LNCAP (cell line): Measurements from ENCODE around the gene TRAM2.

ENCODE experiments used
- TF ChIP-seq, protein P1 (sequence below): fragments of 450-650 bp; IDR thresholded peaks from 2 replicates; pipeline ENCODE4 v1.5.1; 2017; ENCODE audit warnings: mild to moderate bottlenecking

The TRAM2 gene

DNA sequence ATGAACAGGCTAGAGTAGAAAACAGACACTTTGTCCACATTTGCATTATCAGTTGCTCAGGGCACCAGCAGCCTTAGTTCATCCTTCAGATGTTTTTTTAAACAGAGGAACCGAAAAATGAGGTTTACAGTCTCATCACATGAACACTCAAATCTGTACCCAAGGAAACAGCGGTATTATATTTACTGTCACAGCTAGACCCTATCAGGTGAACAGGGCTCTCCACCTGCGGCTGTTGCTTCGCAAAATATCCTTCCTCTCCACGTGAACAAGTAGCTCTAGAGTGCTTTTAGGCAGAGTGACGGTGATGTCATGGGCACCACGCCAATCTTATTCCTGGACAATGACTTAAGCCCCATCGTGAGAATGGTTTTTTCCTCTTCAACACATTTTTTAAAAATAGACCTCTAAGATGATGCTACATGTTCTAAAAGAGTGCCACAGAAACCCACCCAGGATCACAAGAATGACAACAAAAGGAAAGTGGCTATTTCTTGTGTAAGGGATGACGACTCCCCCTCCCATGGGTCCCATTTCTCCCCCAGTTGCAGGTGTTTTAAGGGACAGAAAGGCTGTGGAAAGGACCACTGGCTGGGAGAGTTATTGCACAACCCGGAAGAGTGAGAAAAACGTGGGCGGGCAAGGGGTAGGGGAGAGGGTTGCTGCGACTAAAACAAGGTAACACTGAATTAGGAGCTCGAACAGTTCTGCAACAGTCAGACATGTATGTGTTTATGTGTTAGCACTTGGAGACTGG is 79.0 kb downstream of the TRAM2 start:
- TF ChIP-seq, protein P1, sequence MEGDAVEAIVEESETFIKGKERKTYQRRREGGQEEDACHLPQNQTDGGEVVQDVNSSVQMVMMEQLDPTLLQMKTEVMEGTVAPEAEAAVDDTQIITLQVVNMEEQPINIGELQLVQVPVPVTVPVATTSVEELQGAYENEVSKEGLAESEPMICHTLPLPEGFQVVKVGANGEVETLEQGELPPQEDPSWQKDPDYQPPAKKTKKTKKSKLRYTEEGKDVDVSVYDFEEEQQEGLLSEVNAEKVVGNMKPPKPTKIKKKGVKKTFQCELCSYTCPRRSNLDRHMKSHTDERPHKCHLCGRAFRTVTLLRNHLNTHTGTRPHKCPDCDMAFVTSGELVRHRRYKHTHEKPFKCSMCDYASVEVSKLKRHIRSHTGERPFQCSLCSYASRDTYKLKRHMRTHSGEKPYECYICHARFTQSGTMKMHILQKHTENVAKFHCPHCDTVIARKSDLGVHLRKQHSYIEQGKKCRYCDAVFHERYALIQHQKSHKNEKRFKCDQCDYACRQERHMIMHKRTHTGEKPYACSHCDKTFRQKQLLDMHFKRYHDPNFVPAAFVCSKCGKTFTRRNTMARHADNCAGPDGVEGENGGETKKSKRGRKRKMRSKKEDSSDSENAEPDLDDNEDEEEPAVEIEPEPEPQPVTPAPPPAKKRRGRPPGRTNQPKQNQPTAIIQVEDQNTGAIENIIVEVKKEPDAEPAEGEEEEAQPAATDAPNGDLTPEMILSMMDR, result no peak

DNA sequence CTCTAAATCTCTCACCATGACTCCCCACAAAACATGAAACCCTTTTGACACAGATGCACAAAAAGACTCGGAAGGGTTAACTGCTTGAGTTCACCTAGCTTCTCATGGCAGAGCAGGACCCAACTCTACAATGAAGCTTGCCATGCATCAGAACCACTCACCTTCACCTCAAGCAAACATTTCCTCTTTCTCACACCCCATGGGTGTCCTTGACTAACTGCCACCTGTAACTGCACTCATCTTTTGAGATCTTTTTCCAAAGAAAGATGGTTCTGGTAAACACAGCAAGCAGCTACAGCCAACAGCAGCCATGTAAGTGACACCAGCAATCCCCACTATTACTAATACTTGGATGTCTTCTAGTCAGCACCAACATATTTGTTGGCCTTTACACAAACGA is 80.2 kb downstream of the TRAM2 start:
- TF ChIP-seq, protein P1, result no peak

DNA sequence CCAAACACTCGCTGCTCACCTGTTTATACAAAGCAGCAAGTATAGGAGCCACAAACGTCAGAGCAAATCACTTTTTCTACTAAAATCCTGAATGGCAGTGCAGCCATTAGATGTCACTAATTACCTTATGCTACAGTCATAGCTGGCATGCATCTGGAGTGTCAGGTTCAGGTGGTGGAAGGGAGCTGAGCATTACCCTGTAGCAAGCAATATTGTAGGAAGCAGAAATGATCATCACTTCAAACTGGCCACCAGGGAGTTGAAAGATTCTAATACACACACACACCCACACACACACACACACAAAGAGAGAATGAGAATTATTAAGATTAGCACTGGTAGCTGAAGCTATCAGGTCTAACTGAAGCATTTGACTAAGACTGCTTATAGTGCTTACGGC is 80.9 kb downstream of the TRAM2 start:
- TF ChIP-seq, protein P1, result no peak

DNA sequence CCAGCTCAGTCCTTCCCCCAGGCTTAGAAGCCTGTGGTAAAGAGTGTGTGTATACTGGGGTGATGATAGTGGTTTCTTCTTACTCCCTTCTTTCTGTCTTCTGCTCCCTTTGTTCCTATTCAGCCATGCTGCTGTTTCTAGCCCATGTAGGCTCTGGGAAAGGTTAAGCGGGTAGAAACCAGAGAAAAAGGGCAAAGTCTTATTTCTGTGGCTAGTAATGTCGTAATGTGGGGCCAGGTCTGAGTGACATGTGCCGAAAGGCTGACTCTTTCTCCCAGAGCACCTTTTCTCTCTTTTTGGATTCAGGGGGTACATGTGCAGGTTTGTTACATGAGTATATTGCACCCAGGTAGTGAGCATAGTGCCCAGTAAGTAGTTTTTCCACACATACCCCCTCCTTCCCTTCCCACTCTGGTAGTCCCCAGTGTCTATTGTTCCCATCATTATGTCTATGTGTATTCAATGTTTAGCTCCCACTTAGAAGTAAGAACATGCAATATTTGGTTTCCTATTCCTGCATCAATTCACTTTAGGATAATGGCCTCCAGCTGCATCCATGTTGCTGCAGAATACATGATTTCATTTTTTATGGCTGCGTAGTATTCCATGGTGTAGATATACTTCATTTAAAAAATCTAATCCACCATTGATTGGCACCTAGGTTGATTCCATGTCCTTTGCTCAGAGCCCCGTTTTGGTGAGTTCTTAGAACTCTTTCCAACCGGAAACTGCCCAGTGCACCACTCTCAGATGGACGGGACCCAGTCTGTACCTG is 82.4 kb downstream of the TRAM2 start:
- TF ChIP-seq, protein P1, result no peak

DNA sequence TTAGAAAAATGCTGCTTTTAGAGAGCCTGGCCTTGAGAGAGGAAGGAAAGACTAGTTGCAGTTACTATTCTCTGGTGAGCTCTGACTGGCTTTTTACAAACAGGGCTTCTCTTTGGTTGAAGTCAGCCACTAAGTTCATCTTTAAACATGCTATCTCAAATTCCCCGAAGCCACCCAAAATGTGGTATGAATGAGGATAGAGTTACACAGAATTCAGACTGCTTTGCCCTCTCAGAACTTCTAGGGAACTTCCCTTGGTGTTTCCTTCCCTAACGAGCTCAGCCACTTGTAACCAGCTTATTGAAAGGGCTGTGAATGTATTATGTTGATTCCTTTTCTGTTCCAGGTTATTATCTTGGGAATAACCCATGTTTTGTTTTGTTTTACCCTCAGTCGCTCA is 83.2 kb downstream of the TRAM2 start:
- TF ChIP-seq, protein P1, result no peak

DNA sequence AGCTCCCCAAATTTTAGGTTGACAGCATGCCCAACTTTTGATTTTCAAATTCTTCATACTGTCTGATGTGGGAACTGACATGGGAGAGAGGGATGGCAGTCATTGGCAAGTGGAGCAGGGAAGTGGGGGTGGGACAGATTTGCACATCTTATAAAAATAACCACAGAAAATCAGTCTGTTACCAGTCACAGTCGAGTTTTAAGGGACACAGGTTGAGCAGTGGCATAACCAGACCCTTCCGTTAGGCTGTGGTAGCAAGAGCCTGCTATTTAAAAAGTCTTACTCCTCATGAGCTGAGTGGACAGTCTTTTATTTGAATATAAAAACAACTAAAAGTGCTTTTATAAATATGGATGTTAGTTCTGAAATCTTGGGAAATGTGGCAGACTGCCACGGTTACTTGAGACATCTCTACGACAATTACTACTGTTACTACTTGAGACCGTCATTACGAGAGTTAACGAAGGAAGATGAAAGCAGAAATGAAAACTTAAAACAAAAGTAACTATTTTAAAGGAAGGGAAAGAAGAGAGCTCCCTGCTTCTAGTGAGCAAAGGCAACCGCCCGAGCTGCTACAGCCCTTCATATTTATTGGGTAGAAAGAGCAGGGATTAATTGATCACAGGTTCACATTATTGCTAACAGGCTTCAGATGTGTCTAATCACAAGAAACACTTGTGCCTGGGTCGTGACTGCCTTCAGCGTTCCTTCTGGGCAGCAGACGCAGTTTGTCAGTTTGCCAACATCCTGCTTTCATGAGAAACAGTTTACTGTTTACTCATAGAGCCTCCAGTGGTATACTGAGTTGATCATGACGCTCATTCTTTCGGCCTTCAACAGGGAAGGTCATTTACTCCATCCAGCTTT is 85.4 kb downstream of the TRAM2 start:
- TF ChIP-seq, protein P1, result no peak

DNA sequence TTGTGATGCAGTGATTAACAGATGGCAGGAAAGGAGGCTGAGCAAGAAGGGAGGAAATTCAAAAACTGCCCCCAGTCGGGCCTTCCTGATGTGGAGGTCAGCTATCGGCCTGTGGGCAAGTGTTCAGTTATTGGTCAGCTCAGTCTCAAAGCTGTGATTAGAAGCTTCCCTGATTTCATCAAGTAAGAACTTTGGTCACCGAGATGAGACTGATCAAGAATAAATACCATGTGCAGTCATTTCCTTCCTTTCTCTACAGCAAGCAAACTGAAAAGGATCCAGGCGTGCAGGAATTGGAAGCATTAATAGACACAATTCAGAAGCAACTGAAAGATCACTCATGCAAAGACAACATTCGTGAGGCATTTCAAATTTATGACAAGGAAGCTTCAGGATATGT is 87.0 kb downstream of the TRAM2 start:
- TF ChIP-seq, protein P1, result no peak
